Neuronal stem cell (in vitro differentiated cells): ENCODE measurements around the gene DGKQ.

ENCODE experiments used
- DNase-seq: peaks from one replicate; pipeline ENCODE4 v3.0.0-alpha.2; 2013; ENCODE audit warnings: low spot score
- H2AFZ ChIP-seq: one replicate; pipeline ENCODE4 v1.6.1; 2013; ENCODE audit warnings: mild to moderate bottlenecking, low read length, inconsistent platforms
- H2AK5ac ChIP-seq: 2 replicates; pipeline ENCODE4 v1.6.1; 2013; ENCODE audit warnings: low read depth, mild to moderate bottlenecking, inconsistent platforms, low read length, moderate library complexity, mixed read lengths
- H2BK120ac ChIP-seq: 2 replicates; pipeline ENCODE4 v1.6.1; 2013; ENCODE audit warnings: low read depth, mild to moderate bottlenecking, inconsistent platforms, low read length, moderate library complexity, mixed read lengths
- H2BK12ac ChIP-seq: one replicate; pipeline ENCODE4 v1.6.1; 2013; ENCODE audit warnings: low read length, inconsistent platforms
- H2BK15ac ChIP-seq: 2 replicates; pipeline ENCODE4 v1.6.1; 2013; ENCODE audit warnings: mild to moderate bottlenecking, low read length, inconsistent platforms, mixed read lengths
- H2BK5ac ChIP-seq: one replicate; pipeline ENCODE4 v1.6.1; 2013; ENCODE audit warnings: inconsistent platforms, mild to moderate bottlenecking, low read length, moderate library complexity
- H3K14ac ChIP-seq: one replicate; pipeline ENCODE4 v1.6.1; 2013; ENCODE audit warnings: low read length, inconsistent platforms
- H3K18ac ChIP-seq: 2 replicates; pipeline ENCODE4 v1.6.1; 2013; ENCODE audit warnings: low read length, inconsistent platforms
- H3K23ac ChIP-seq: 2 replicates; pipeline ENCODE4 v1.6.1; 2013; ENCODE audit warnings: low read depth, mild to moderate bottlenecking, mixed read lengths, low read length, inconsistent platforms; ENCODE audit not compliant: poor library complexity
- H3K27ac ChIP-seq: replicated peaks from 3 replicates; pipeline ENCODE4 v1.5.1; 2013; ENCODE audit warnings: low read length, inconsistent platforms
- H3K27me3 ChIP-seq, 3 experiments: 2 replicates each; pipeline ENCODE4 v1.6.1; 2013; ENCODE audit warnings: low read length in 3 of 3, mild to moderate bottlenecking in 2 of 3, inconsistent platforms in 1 of 3, low read depth in 1 of 3, mixed read lengths in 1 of 3, moderate library complexity in 1 of 3; ENCODE audit not compliant: control insufficient read depth in 3 of 3, insufficient read depth in 3 of 3
- H3K36me3 ChIP-seq, 2 donors: replicated peaks in 1 of 2; 2 replicates each; pipeline ENCODE4 v1.6.1; 2013; ENCODE audit warnings: low read length in 2 of 2; ENCODE audit not compliant: control insufficient read depth in 2 of 2, insufficient read depth in 2 of 2
- H3K4ac ChIP-seq: 2 replicates; pipeline ENCODE4 v1.6.1; 2013; ENCODE audit warnings: inconsistent platforms, mild to moderate bottlenecking, low read length, moderate library complexity
- H3K4me1 ChIP-seq, 2 donors: 1 replicate in 1 of 2; 2 replicates in 1 of 2; pipeline ENCODE4 v1.6.1; 2013; ENCODE audit warnings: low read length in 2 of 2, low read depth in 1 of 2; ENCODE audit not compliant: control insufficient read depth in 2 of 2, insufficient read depth in 1 of 2
- H3K4me2 ChIP-seq: one replicate; pipeline ENCODE4 v1.6.1; 2013; ENCODE audit warnings: mild to moderate bottlenecking, low read length, inconsistent platforms; ENCODE audit not compliant: insufficient read depth, poor library complexity, severe bottlenecking
- H3K4me3 ChIP-seq, 2 donors: 2 replicates each; pipeline ENCODE4 v1.5.1; 2013; ENCODE audit warnings: low read length in 2 of 2, mild to moderate bottlenecking in 2 of 2, inconsistent platforms in 1 of 2, moderate library complexity in 1 of 2
- H3K79me1 ChIP-seq: one replicate; pipeline ENCODE4 v1.6.1; 2013; ENCODE audit warnings: low read depth, mild to moderate bottlenecking, inconsistent platforms, low read length, moderate library complexity
- H3K9ac ChIP-seq: one replicate; pipeline ENCODE4 v1.6.1; 2013; ENCODE audit warnings: mild to moderate bottlenecking, low read depth, low read length, inconsistent platforms; ENCODE audit not compliant: poor library complexity
- H3K9me3 ChIP-seq, 2 donors: replicated peaks in 1 of 2; 2 replicates each; pipeline versions ENCODE3 to v1.6.1; 2013; ENCODE audit warnings: low read length in 2 of 2, mild to moderate bottlenecking in 2 of 2, inconsistent platforms in 1 of 2, low read depth in 1 of 2, mixed read lengths in 1 of 2, moderate library complexity in 1 of 2; ENCODE audit not compliant: control insufficient read depth in 2 of 2, insufficient read depth in 1 of 2
- H4K8ac ChIP-seq: one replicate; pipeline ENCODE4 v1.6.1; 2013; ENCODE audit warnings: low read depth, mild to moderate bottlenecking, inconsistent platforms, low read length, moderate library complexity
- H4K91ac ChIP-seq: one replicate; pipeline ENCODE4 v1.6.1; 2013; ENCODE audit warnings: low read length, low read depth, mild to moderate bottlenecking, inconsistent platforms; ENCODE audit not compliant: poor library complexity
- WGBS, 2 donors: extraction: QIAGEN DNeasy Blood & Tissue Kit; methylation state at CpG; one replicate each; pipeline ENCODE4 v1.1.7; 2013; ENCODE audit warnings: missing lambda C conversion rate in 2 of 2, mixed read lengths in 1 of 2; ENCODE audit not compliant: insufficient read length in 2 of 2, insufficient replicate concordance in 1 of 2; ENCODE audit errors: extremely low coverage in 2 of 2; 5-methylcytosine and 5-hydroxymethylcytosine counted together

DGKQ gene

GRCh38 chr4:948936-949300 is 24.5 kb downstream of the DGKQ start:
- H4K91ac ChIP-seq, result no peak overlapping the region
- H3K4ac ChIP-seq, result no peak overlapping the region
- no peak overlapping the region for H2BK120ac ChIP-seq
- H3K36me3 ChIP-seq, result no peaks in the 10 kb centered on the region
- peaks cover 0 to 26% (median 0%) of the 10 kb centered on the region in 3 experiments for H3K27me3 ChIP-seq
- H3K9me3 ChIP-seq, result no peaks in the 10 kb centered on the region
- H2AK5ac ChIP-seq, result no peak overlapping the region
- H3K18ac ChIP-seq, result no peak overlapping the region
- no peak overlapping the region for H2BK12ac ChIP-seq
- H3K9ac ChIP-seq, result no peak overlapping the region
- no peak for DNase-seq
- no peak overlapping the region for H3K14ac ChIP-seq
- H3K27ac ChIP-seq, result no peak overlapping the region
- no peak overlapping the region for H3K4me3 ChIP-seq
- no peak overlapping the region for H2AFZ ChIP-seq
- no CpG with 5 or more reads among the region's 13 CpGs for WGBS, 2 donors
- peaks cover 7 to 16% of the 10 kb centered on the region in 2 donors for H3K4me1 ChIP-seq
- peaks cover 4% of the 10 kb centered on the region for H3K79me1 ChIP-seq
- no peak overlapping the region for H2BK5ac ChIP-seq
- no peak overlapping the region for H2BK15ac ChIP-seq
- peak overlapping the region; percentile 5 for H3K23ac ChIP-seq
- no peak overlapping the region for H3K4me2 ChIP-seq
- no peak overlapping the region for H4K8ac ChIP-seq

DNA sequence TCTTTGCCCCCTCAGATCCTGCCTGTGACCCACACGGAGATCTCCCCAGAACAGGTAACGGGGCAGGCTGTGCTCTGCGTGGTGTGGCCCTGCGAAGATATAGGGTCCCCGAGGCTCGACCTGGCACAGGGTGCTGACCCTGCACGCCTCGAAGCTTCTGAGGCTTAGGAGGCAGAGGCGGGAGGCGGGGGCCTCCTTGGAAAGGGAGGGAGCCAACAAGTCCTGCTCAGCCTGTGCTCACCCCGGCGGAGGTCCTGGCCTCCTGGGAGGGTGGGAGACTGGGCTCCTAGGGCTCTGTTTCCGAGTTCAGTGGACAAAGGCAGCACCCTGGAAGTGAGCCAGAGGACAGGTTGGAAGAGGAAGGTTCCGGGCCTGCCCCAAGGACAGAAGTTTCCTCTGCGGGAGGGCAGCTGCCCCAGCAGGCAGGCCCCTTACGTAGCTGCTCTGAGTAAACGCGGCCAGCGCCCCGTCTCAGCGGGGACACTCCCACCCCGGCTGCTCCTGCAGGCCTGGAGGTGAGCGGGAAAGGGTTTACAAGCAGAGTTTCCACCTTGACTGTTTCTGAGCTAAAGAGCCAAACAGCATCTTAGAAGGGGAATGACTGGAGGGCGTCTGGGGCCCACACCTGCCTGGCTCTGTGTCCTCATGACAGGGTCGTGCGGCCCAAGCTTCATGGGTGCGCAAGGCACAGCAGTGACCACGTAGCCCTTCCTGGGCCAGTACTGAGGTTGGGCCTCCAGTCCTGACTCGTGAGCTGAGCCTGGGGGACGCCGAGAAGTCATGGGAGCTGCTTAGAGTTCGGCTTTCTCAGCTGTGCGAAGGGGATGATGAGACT is 25.1 kb downstream of the DGKQ start:
- no peak overlapping the region for H2BK12ac ChIP-seq
- H2BK5ac ChIP-seq, result no peak overlapping the region
- H3K9me3 ChIP-seq, result no peaks in the 10 kb centered on the region
- H3K18ac ChIP-seq, result no peak overlapping the region
- no CpG with 5 or more reads among the region's 33 CpGs for WGBS, 2 donors
- peak overlapping the region; percentile 73 for H3K23ac ChIP-seq
- H2AFZ ChIP-seq, result no peak overlapping the region
- no peak overlapping the region for H3K9ac ChIP-seq
- H2AK5ac ChIP-seq, result peak overlapping the region; percentile 70
- no peak for DNase-seq
- peaks cover 4% of the 10 kb centered on the region for H3K79me1 ChIP-seq
- no peak overlapping the region for H3K4me3 ChIP-seq
- H4K8ac ChIP-seq, result no peak overlapping the region
- no peak overlapping the region for H3K4me2 ChIP-seq
- no peak overlapping the region for H4K91ac ChIP-seq
- peaks cover 0 to 26% (median 0%) of the 10 kb centered on the region in 3 experiments for H3K27me3 ChIP-seq
- no peak overlapping the region for H3K14ac ChIP-seq
- no peak overlapping the region for H2BK120ac ChIP-seq
- no peaks in the 10 kb centered on the region for H3K36me3 ChIP-seq
- peaks cover 7 to 16% of the 10 kb centered on the region in 2 donors for H3K4me1 ChIP-seq
- H3K27ac ChIP-seq, result no peak overlapping the region
- no peak overlapping the region for H2BK15ac ChIP-seq
- no peak overlapping the region for H3K4ac ChIP-seq

DNA sequence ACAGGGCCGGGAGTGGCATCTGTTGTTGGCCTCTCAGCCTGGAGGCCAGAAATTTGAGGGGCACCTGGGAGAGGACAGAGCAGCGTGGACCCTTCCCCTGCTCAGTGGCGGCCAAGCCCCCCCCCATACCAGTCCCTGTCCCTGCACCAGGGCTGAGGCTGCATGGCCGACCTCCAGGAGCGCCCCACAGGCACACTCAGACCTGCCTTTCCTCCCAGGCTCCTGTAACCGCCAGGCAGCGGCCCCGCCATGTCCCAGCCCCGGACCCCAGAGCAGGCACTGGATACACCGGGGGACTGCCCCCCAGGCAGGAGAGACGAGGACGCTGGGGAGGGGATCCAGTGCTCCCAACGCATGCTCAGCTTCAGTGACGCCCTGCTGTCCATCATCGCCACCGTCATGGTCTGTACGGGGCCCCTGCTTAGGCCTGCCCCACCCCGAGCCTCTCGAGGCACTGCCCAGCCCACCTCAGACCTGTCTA is 25.8 kb downstream of the DGKQ start:
- H3K27me3 ChIP-seq, result peaks cover 0 to 26% (median 0%) of the 10 kb centered on the region in 3 experiments
- H4K8ac ChIP-seq, result no peak overlapping the region
- H2BK5ac ChIP-seq, result no peak overlapping the region
- no CpG with 5 or more reads among the region's 19 CpGs for WGBS, 2 donors
- no peak overlapping the region for H3K4me3 ChIP-seq
- no peak overlapping the region for H2BK12ac ChIP-seq
- H3K14ac ChIP-seq, result no peak overlapping the region
- peaks cover 2% of the 10 kb centered on the region for H3K79me1 ChIP-seq
- no peak overlapping the region for H3K4ac ChIP-seq
- H2AFZ ChIP-seq, result no peak overlapping the region
- H3K4me1 ChIP-seq, result peaks cover 7 to 16% of the 10 kb centered on the region in 2 donors
- H2BK15ac ChIP-seq, result no peak overlapping the region
- no peaks in the 10 kb centered on the region for H3K36me3 ChIP-seq
- no peak overlapping the region for H3K9ac ChIP-seq
- peak overlapping the region; percentile 73 for H3K23ac ChIP-seq
- no peak overlapping the region for H2BK120ac ChIP-seq
- no peak overlapping the region for H3K27ac ChIP-seq
- no peaks in the 10 kb centered on the region for H3K9me3 ChIP-seq
- H3K18ac ChIP-seq, result no peak overlapping the region
- DNase-seq, result no peak
- H4K91ac ChIP-seq, result no peak overlapping the region
- peak overlapping the region; percentile 70 for H2AK5ac ChIP-seq
- H3K4me2 ChIP-seq, result no peak overlapping the region
